ENCODE data around the gene PICK1. TPM values are rescaled to one million over a fixed set of nuclear protein-coding genes. Genes with fewer than 3 reads are reported as not detected.

Gene PICK1
- total RNA-seq, 1 experiment from 2014 or later, result 21.3 TPM

- DNase-seq (ENCODE audit: low read depth, low spot score), result no peak
- ChIA-PET CTCF (no interaction called here), POLR2A (no interaction called here)
- intact Hi-C loops (cut with micrococcal nuclease; ENCODE audit: unreplicated experiment) (no loop called here), in situ Hi-C loops (cut with HindIII; ENCODE audit: low pct_unique_long_range_greater_than_20kb, low sequenced_read_pairs) (no loop called here)
- Histone ChIP-seq H3K4me3 (ENCODE audit: low read depth in 2 of 2, low read length in 2 of 2) (no peak overlapping the region), H3K27ac (ENCODE audit: low read length) (no peak overlapping the region), H3K4me1 (ENCODE audit: control insufficient read depth, insufficient read depth, low read length) (no peaks in the 10 kb centered on the region), H3K9me3 (ENCODE audit: control insufficient read depth, insufficient read depth, low read depth, low read length) (no peaks in the 10 kb centered on the region), H3K27me3 (ENCODE audit: control insufficient read depth, insufficient read depth, low read length) (no peaks in the 10 kb centered on the region), H3K36me3 (ENCODE audit: control insufficient read depth, insufficient read depth, low read length) (no peaks in the 10 kb centered on the region)
- TF ChIP-seq SIN3A (IDR thresholded peaks at IDR 0.05; ENCODE audit: borderline replicate concordance, insufficient read depth, low read depth, low read length) (no peak), TCF7L2 (IDR thresholded peaks at IDR 0.05; ENCODE audit: low read depth, low read length) (no peak), POLR2AphosphoS5 (IDR thresholded peaks at IDR 0.05; ENCODE audit: low read depth, low read length) (no peak), REST (IDR thresholded peaks at IDR 0.05; ENCODE audit: insufficient read depth in 1 of 2, low read depth in 2 of 2, low read length in 1 of 2) (no peak), CTCF (IDR thresholded peaks at IDR 0.05) (no peak)
- no peak for ATAC-seq
- no TSS peak for BruUV-seq (replicated peaks)
Measured at GRCh38 chr22:38067028-38067415, 9.8 kb downstream of the PICK1 start.

GRCh38 chr22:38067761-38068360 is 10.7 kb downstream of the PICK1 start:
- in situ Hi-C loops (cut with HindIII; ENCODE audit: low pct_unique_long_range_greater_than_20kb, low sequenced_read_pairs) (no loop called here), intact Hi-C loops (cut with micrococcal nuclease; ENCODE audit: unreplicated experiment) (no loop called here)
- CTCF ChIA-PET, result no interaction called here
- no peak overlapping the region for H3K27ac ChIP-seq (ENCODE audit: low read length)
- no peak overlapping the region for H3K4me3 ChIP-seq (ENCODE audit: low read depth in 2 of 2, low read length in 2 of 2)
- no peaks in the 10 kb centered on the region for H3K9me3 ChIP-seq (ENCODE audit: control insufficient read depth, insufficient read depth, low read depth, low read length)
- POLR2A ChIA-PET, result no interaction called here
- DNase-seq (ENCODE audit: low read depth, low spot score), result no peak
- no TSS peak for BruUV-seq (replicated peaks)
- no peak for ATAC-seq
- no peaks in the 10 kb centered on the region for H3K36me3 ChIP-seq (ENCODE audit: control insufficient read depth, insufficient read depth, low read length)
- no peaks in the 10 kb centered on the region for H3K4me1 ChIP-seq (ENCODE audit: control insufficient read depth, insufficient read depth, low read length)
- H3K27me3 ChIP-seq (ENCODE audit: control insufficient read depth, insufficient read depth, low read length), result no peaks in the 10 kb centered on the region
- TF ChIP-seq TCF7L2 (IDR thresholded peaks at IDR 0.05; ENCODE audit: low read depth, low read length), result no peak
- no peak for TF ChIP-seq POLR2AphosphoS5 (IDR thresholded peaks at IDR 0.05; ENCODE audit: low read depth, low read length)
- TF ChIP-seq CTCF (IDR thresholded peaks at IDR 0.05), result no peak
- TF ChIP-seq REST (IDR thresholded peaks at IDR 0.05; ENCODE audit: insufficient read depth in 1 of 2, low read depth in 2 of 2, low read length in 1 of 2), result no peak
- no peak for TF ChIP-seq SIN3A (IDR thresholded peaks at IDR 0.05; ENCODE audit: borderline replicate concordance, insufficient read depth, low read depth, low read length)
